Endothelial cell of umbilical vein (primary cell): Measurements from ENCODE around the gene NYAP2. TPM values are rescaled to one million over a fixed set of nuclear protein-coding genes. Genes with fewer than 3 reads are reported as not detected.

ENCODE experiments used
- BruUV-seq: library from RNA; stranded (reverse); fragments of 400-500 nt; replicated peaks from 2 replicates; lab custom pipeline; 2021; lab: Mats Ljungman, UMichigan
- CTCF ChIA-PET: fragments of 300-600, 350-600 bp; sonication (Branson Sonifier 250); formaldehyde crosslinking; loops from one replicate; lab custom pipeline; 2021; ENCODE audit warnings: antibody characterized with exemption, inconsistent platforms; lab: Charles Lee
- POLR2A ChIA-PET: fragments of 300-600, 350-600 bp; sonication (Branson Sonifier 250); formaldehyde crosslinking; loops from one replicate; lab custom pipeline; 2021; ENCODE audit warnings: antibody characterized with exemption, inconsistent platforms; lab: Charles Lee
- DNase-seq: peaks from one replicate; pipeline ENCODE4 v3.0.0-alpha.2; 2011; ENCODE audit warnings: low read depth, low spot score
- FAIRE-seq: peaks from 2 replicates; lab custom pipeline; 2011; peaks lifted over from hg19 to GRCh38; lab: Jason Lieb, UNC
- H2AFZ ChIP-seq: 2 replicates; pipeline ENCODE4 v1.6.0; 2012; ENCODE audit warnings: low read depth, low read length, control low read depth, inconsistent platforms
- H3K27ac ChIP-seq: 2 replicates; pipeline ENCODE4 v1.5.1; 2011; ENCODE audit warnings: low read depth, mild to moderate bottlenecking, control low read depth, low read length, moderate library complexity; ENCODE audit not compliant: insufficient read depth
- H3K27me3 ChIP-seq, 2 experiments: 2 replicates each; pipeline versions ENCODE4 v1.6.0 to v1.6.1; 2011; ENCODE audit warnings: low read length in 2 of 2, mixed read lengths in 1 of 2; ENCODE audit not compliant: control insufficient read depth in 2 of 2, insufficient read depth in 2 of 2
- H3K36me3 ChIP-seq, 2 experiments: 2 replicates in 1 of 2; 3 replicates in 1 of 2; pipeline ENCODE4 v1.5.1; 2011; ENCODE audit warnings: low read length in 2 of 2, mild to moderate bottlenecking in 1 of 2, moderate library complexity in 1 of 2; ENCODE audit not compliant: control insufficient read depth in 2 of 2, insufficient read depth in 2 of 2; ENCODE audit errors: extremely low read depth in 1 of 2
- H3K4me1 ChIP-seq: 3 replicates; pipeline ENCODE4 v1.5.1; 2011; ENCODE audit warnings: mild to moderate bottlenecking, low read length; ENCODE audit not compliant: control insufficient read depth, insufficient read depth; ENCODE audit errors: extremely low read depth
- H3K4me2 ChIP-seq: 2 replicates; pipeline ENCODE4 v1.6.1; 2011; ENCODE audit warnings: low read length, control low read depth, mixed read lengths; ENCODE audit not compliant: insufficient read depth
- H3K4me3 ChIP-seq, 3 experiments: fragments of 200-600 bp in 1 of 3; sonication (generic), shearing (Covaris generic) in 1 of 3; replicated peaks in 1 of 3; 2 replicates each; pipeline ENCODE4 v1.5.1; 2011 to 2016; ENCODE audit warnings: control low read depth in 3 of 3, low read length in 3 of 3, mild to moderate bottlenecking in 2 of 3, inconsistent platforms in 1 of 3, low read depth in 1 of 3, moderate library complexity in 1 of 3; ENCODE audit not compliant: insufficient read depth in 1 of 3
- H3K79me2 ChIP-seq: 2 replicates; pipeline ENCODE4 v1.6.0; 2012; ENCODE audit warnings: low read length, inconsistent platforms; ENCODE audit not compliant: control insufficient read depth, insufficient read depth
- H3K9ac ChIP-seq: replicated peaks from 2 replicates; pipeline ENCODE3; 2011; ENCODE audit warnings: low read length, control low read depth; ENCODE audit not compliant: insufficient read depth; ENCODE audit errors: extremely low read depth
- H3K9me1 ChIP-seq: replicated peaks from 3 replicates; pipeline ENCODE4 v1.6.0; 2011; ENCODE audit warnings: mild to moderate bottlenecking, low read length; ENCODE audit not compliant: control insufficient read depth, insufficient read depth; ENCODE audit errors: extremely low read depth
- H3K9me3 ChIP-seq: replicated peaks from 2 replicates; pipeline ENCODE4 v1.5.1; 2012; ENCODE audit warnings: low read length, inconsistent platforms; ENCODE audit not compliant: control insufficient read depth, insufficient read depth
- H4K20me1 ChIP-seq: replicated peaks from 2 replicates; pipeline ENCODE3; 2011; ENCODE audit warnings: mild to moderate bottlenecking, low read length; ENCODE audit not compliant: control insufficient read depth, insufficient read depth; ENCODE audit errors: extremely low read depth
- CTCF ChIP-seq, 2 donors: IDR thresholded peaks; 1 replicate in 1 of 2; 2 replicates in 1 of 2; pipeline ENCODE4 v1.5.1; 2011; ENCODE audit warnings: low read length in 2 of 2, mild to moderate bottlenecking in 2 of 2, moderate library complexity in 2 of 2, control low read depth in 1 of 2, inconsistent platforms in 1 of 2, low read depth in 1 of 2; ENCODE audit not compliant: insufficient read depth in 1 of 2; ENCODE audit errors: extremely low read depth in 1 of 2
- EZH2 ChIP-seq: IDR thresholded peaks from 2 replicates; pipeline ENCODE4 v1.6.1; 2012; ENCODE audit warnings: borderline replicate concordance, low read depth, mild to moderate bottlenecking, moderate library complexity, low read length, inconsistent platforms; ENCODE audit not compliant: severe bottlenecking
- FOS ChIP-seq: IDR thresholded peaks from 2 replicates; pipeline ENCODE4 v1.6.1; 2011; ENCODE audit warnings: mild to moderate bottlenecking, low read length, moderate library complexity, borderline replicate concordance; ENCODE audit not compliant: insufficient read depth
- GATA2 ChIP-seq: IDR thresholded peaks from 2 replicates; pipeline ENCODE4 v1.7.0; 2011; ENCODE audit warnings: low read depth, mild to moderate bottlenecking, moderate library complexity, mixed read lengths, low read length; ENCODE audit not compliant: insufficient read length, insufficient read depth
- JUN ChIP-seq: IDR thresholded peaks from 2 replicates; pipeline ENCODE4 v1.6.1; 2011; ENCODE audit warnings: borderline replicate concordance, low read depth; ENCODE audit not compliant: insufficient read length, insufficient read depth
- MAX ChIP-seq: IDR thresholded peaks from 2 replicates; pipeline ENCODE4 v1.6.1; 2011; ENCODE audit not compliant: insufficient read depth, insufficient read length
- MYC ChIP-seq: IDR thresholded peaks from one replicate; pipeline ENCODE4 v1.6.1; 2011; ENCODE audit warnings: mild to moderate bottlenecking, low read depth, low read length
- POLR2A ChIP-seq: IDR thresholded peaks from 2 replicates; pipeline ENCODE4 v1.6.1; 2012; ENCODE audit warnings: low read depth, mild to moderate bottlenecking, control low read depth, low read length
- POLR2AphosphoS5 ChIP-seq: IDR thresholded peaks from 2 replicates; pipeline ENCODE4 v1.6.1; 2012; ENCODE audit warnings: low read depth, mild to moderate bottlenecking, control low read depth, low read length, moderate library complexity; ENCODE audit not compliant: insufficient read depth
- dilution Hi-C: fragments of 300-500 bp; cut with MboI; formaldehyde crosslinking; loops from one replicate; pipeline ENCODE4 v1.15.0; 2019; ENCODE audit warnings: low sequenced_read_pairs; ENCODE audit not compliant: extremely low pct_ligation_motif_present
- intact Hi-C: fragments of 100-400 bp; cut with micrococcal nuclease; formaldehyde crosslinking; loops from one replicate; pipeline ENCODE4 v1.10.0; 2022
- polyA plus RNA-seq, 4 experiments: library from polyadenylated mRNA; depleted of rRNA in 3 of 4; stranded (reverse) in 3 of 4; unstranded in 1 of 4; fragments of >200 nt; gene quantifications; 2 replicates each; pipeline versions ENCODE4 v1.2.1 to v1.2.3, GENCODE V29; 2011 to 2012; ENCODE audit warnings: missing spikeins in 1 of 4
- total RNA-seq: library from RNA; stranded (reverse); gene quantifications from 2 replicates; pipeline ENCODE4 v1.2.3, GENCODE V29; 2021

The NYAP2 gene
- total and polyA plus RNA-seq, 2 donors (not counting 3 experiments of a cell fraction or from before 2014, with no cell fraction given) = not detected

- Histone ChIP-seq H3K79me2 (no peaks in the 10 kb centered on the region), H3K36me3 (no peaks in the 10 kb centered on the region), H4K20me1 (no peaks in the 10 kb centered on the region), H3K4me2 (no peak overlapping the region), H3K4me3 (no peak overlapping the region), H3K27me3 (no peaks in the 10 kb centered on the region), H3K9me1 (no peaks in the 10 kb centered on the region), H3K9ac (no peak overlapping the region), H3K9me3 (no peaks in the 10 kb centered on the region), H3K4me1 (no peaks in the 10 kb centered on the region), H3K27ac (no peak overlapping the region), H2AFZ (no peak overlapping the region)
- CTCF ChIA-PET = interaction anchor here (1.4 kb wide), 1 partner anchor 249 kb away, joined by 4 read pairs; no protein-coding TSS in a partner anchor
- DNase-seq (no peak), FAIRE-seq (no peak)
- TF ChIP-seq CTCF (IDR thresholded peaks at IDR 0.05; ENCODE audit: extremely low read depth in 1 of 2, insufficient read depth in 1 of 2, low read depth in 1 of 2, low read length in 2 of 2) (no peak), GATA2 (no peak), MYC (no peak), JUN (no peak), POLR2A (no peak), EZH2 (no peak), POLR2AphosphoS5 (no peak), MAX (no peak), FOS (no peak)
- no TSS peak for BruUV-seq
- intact Hi-C loops (no loop called here), dilution Hi-C loops (no loop called here)
- POLR2A ChIA-PET = no interaction called here
These were observed 16.3 kb downstream of the NYAP2 start for GRCh38 chr2:225415792-225416191.
